ENCODE results near the gene KLK6. TPM values are rescaled to one million over a fixed set of nuclear protein-coding genes. Genes with fewer than 3 reads are reported as not detected.

Gene KLK6
- total and polyA plus RNA-seq, 12 donors: not detected

DNA sequence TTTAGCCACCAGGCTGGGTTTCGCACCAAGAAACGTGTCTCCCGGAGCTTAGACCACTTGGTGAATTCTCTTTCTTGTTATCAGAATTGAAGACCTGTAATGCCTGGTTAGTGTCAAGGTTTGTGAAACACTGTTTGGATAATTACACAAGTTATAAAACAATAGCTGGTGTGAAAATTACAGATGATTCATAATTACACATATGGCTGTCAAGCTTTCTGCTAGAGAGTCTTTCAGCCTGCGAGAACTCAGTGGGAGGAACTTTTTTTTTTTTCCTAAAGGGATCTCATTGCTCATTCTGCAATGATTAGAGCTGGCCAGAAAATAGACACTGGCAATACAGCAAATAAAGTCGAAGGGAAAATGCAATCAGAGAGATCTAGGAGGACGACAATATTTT is 44.8 kb downstream of the KLK6 start:
- H3K27ac ChIP-seq: no peak overlapping the region
- H3K4me3 ChIP-seq: no peak overlapping the region
- DNase-seq (no peak), ATAC-seq (no peak)
- TF ChIP-seq, protein P1, sequence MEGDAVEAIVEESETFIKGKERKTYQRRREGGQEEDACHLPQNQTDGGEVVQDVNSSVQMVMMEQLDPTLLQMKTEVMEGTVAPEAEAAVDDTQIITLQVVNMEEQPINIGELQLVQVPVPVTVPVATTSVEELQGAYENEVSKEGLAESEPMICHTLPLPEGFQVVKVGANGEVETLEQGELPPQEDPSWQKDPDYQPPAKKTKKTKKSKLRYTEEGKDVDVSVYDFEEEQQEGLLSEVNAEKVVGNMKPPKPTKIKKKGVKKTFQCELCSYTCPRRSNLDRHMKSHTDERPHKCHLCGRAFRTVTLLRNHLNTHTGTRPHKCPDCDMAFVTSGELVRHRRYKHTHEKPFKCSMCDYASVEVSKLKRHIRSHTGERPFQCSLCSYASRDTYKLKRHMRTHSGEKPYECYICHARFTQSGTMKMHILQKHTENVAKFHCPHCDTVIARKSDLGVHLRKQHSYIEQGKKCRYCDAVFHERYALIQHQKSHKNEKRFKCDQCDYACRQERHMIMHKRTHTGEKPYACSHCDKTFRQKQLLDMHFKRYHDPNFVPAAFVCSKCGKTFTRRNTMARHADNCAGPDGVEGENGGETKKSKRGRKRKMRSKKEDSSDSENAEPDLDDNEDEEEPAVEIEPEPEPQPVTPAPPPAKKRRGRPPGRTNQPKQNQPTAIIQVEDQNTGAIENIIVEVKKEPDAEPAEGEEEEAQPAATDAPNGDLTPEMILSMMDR (IDR thresholded peaks at IDR 0.05): no peak
- H3K4me1 ChIP-seq: peaks cover 0 to 10% (median 0%) of the 10 kb centered on the region in 9 donors
- intact Hi-C loops (cut with DNase I): loop anchor here in 4 of 10 donors (5.0 to 10.0 kb wide), 5 partner anchors 170 to 567 kb away; no protein-coding TSS in a partner anchor
- 55 to 59% methylated on average over 6 of the region's 6 CpGs for WGBS, 2 donors
- no peaks in the 10 kb centered on the region for H3K36me3 ChIP-seq
- H3K9me3 ChIP-seq: no peaks in the 10 kb centered on the region
- peaks cover 0 to 91% (median 51%) of the 10 kb centered on the region in 7 donors for H3K27me3 ChIP-seq

DNA sequence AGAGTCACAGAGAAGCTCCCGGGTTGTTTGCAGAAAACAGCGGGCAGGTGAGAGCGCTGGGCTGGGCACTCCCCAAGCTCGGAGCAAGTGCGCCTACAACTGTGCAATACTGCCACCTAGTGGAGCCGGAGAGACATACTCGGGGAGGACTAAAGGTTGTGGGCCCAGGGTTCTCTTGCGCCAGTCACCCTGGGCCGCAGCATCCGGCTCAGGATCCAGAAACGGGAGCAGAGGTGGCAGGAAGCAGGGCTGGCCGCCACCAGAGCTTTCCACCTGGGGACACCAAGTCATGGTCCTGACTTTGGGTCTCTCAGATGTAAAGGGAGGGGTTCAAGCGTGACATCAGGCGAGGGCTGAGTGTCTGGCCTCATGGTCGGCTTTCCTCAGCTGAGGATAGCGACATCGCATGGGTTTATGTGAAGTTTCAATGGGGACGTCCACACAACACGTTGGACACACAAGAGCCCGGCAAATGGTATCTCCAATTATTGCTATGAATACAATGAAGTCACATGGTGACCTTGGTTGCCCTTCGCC is 47.0 kb downstream of the KLK6 start:
- H3K4me3 ChIP-seq: no peak overlapping the region
- H3K27me3 ChIP-seq: peaks cover 0 to 81% (median 56%) of the 10 kb centered on the region in 7 donors
- TF ChIP-seq, protein P1 (IDR thresholded peaks at IDR 0.05): peak; percentile 64 to 88 (median 79)
- no peaks in the 10 kb centered on the region for H3K36me3 ChIP-seq
- DNase-seq (peak; percentile 50 to 69), ATAC-seq (peak; percentile 71 to 93 (median 88))
- 27 to 33% methylated on average over 21 of the region's 21 CpGs for WGBS, 2 donors
- no peak overlapping the region for H3K27ac ChIP-seq
- no peaks in the 10 kb centered on the region for H3K9me3 ChIP-seq
- intact Hi-C loops (cut with DNase I): loop anchor here in 4 of 10 donors (5.0 to 10.0 kb wide), 5 partner anchors 172 to 565 kb away; no protein-coding TSS in a partner anchor
- H3K4me1 ChIP-seq: peaks cover 0 to 10% (median 0%) of the 10 kb centered on the region in 9 donors

- H3K4me1 ChIP-seq: peaks cover 0 to 10% (median 0%) of the 10 kb centered on the region in 9 donors
- H3K27me3 ChIP-seq: peaks cover 0 to 79% (median 60%) of the 10 kb centered on the region in 7 donors
- H3K4me3 ChIP-seq: no peak overlapping the region
- no peaks in the 10 kb centered on the region for H3K36me3 ChIP-seq
- no peak overlapping the region for H3K27ac ChIP-seq
- intact Hi-C loops (cut with DNase I): loop anchor here in 4 of 10 donors (5.0 to 10.0 kb wide), 5 partner anchors 173 to 564 kb away; no protein-coding TSS in a partner anchor
- DNase-seq (no peak), ATAC-seq (no peak)
- TF ChIP-seq, protein P1 (IDR thresholded peaks at IDR 0.05): no peak
- H3K9me3 ChIP-seq: no peaks in the 10 kb centered on the region
- 6 to 7% methylated on average over 12 of the region's 12 CpGs for WGBS, 2 donors
Observed at GRCh38 chr19:50921426-50922316, 47.7 kb downstream of the KLK6 start.

DNA sequence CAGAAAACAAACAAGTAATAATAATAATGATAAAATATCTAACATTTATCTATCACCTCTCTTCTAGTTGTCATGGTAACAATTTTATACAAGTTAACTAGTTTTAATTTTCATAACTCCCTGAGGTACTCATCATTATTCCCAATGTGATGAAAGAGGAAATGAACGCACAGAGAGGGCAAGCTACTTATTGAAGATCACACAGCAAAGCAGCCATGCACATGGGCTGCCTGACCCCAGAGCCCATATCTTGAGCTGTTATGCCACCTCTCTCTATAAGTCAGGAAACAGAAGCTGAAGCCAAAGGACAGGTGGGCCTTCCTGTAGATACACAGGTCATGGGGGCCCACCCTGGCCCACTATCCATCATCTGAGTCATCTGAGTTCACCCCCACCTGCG is 53.3 kb downstream of the KLK6 start:
- no peaks in the 10 kb centered on the region for H3K4me1 ChIP-seq
- no peaks in the 10 kb centered on the region for H3K9me3 ChIP-seq
- DNase-seq (no peak), ATAC-seq (no peak)
- peaks cover 0 to 82% (median 77%) of the 10 kb centered on the region in 7 donors for H3K27me3 ChIP-seq
- H3K4me3 ChIP-seq: no peak overlapping the region
- 66 to 73% methylated on average over 2 of the region's 2 CpGs for WGBS, 2 donors
- intact Hi-C loops (cut with DNase I): no loop called here
- TF ChIP-seq, protein P1 (IDR thresholded peaks at IDR 0.05): no peak
- H3K27ac ChIP-seq: no peak overlapping the region
- H3K36me3 ChIP-seq: no peaks in the 10 kb centered on the region
